Left renal cortex interstitium (tissue), 4 donors: ENCODE data around the gene FGR. TPM values are rescaled to one million over a fixed set of nuclear protein-coding genes. Genes with fewer than 3 reads are reported as not detected.

ENCODE experiments used
- DNase-seq, 4 donors: peaks; one replicate each; pipeline ENCODE4 v3.0.0-alpha.2; 2013; ENCODE audit warnings: low read depth in 4 of 4, low spot score in 2 of 4, missing footprints in 1 of 4
- polyA plus RNA-seq, 4 donors: library from polyadenylated mRNA; unstranded; fragments of 120-200 nt; gene quantifications; one replicate each; pipeline ENCODE4 v1.2.1, GENCODE V29; 2013; ENCODE audit not compliant: insufficient read length in 4 of 4

FGR gene
- polyA plus RNA-seq, 4 donors: 1.4 to 2.3 (median 1.8) TPM

GRCh38 chr1:27603309-27603680, 31.7 kb downstream of the FGR start:
- DNase-seq: no peak

- DNase-seq: no peak
Measured at GRCh38 chr1:27602462-27603308, 32.3 kb downstream of the FGR start.

- DNase-seq: no peak
Measured at GRCh38 chr1:27601771-27602461, 33.1 kb downstream of the FGR start.

GRCh38 chr1:27601321-27601770, 33.6 kb downstream of the FGR start:
- DNase-seq: no peak

GRCh38 chr1:27600498-27601175, 34.3 kb downstream of the FGR start:
- no peak for DNase-seq

- DNase-seq: no peak
Measured at GRCh38 chr1:27599605-27600497, 35.1 kb downstream of the FGR start.

GRCh38 chr1:27598902-27599528, 36.0 kb downstream of the FGR start:
- DNase-seq: no peak

- DNase-seq: no peak
Measured at GRCh38 chr1:27598295-27598687, 36.7 kb downstream of the FGR start.

GRCh38 chr1:27597516-27598294, 37.3 kb downstream of the FGR start:
- no peak for DNase-seq

GRCh38 chr1:27596986-27597385, 38.0 kb downstream of the FGR start:
- no peak for DNase-seq

- DNase-seq: no peak
Measured at GRCh38 chr1:27596261-27596660, 38.7 kb downstream of the FGR start.

GRCh38 chr1:27595597-27595996, 39.4 kb downstream of the FGR start:
- DNase-seq: no peak

- no peak for DNase-seq
Measured at GRCh38 chr1:27594564-27595510, 40.1 kb downstream of the FGR start.

- no peak for DNase-seq
Measured at GRCh38 chr1:27593678-27594563, 41.1 kb downstream of the FGR start.

GRCh38 chr1:27592931-27593677, 41.9 kb downstream of the FGR start:
- no peak for DNase-seq

- no peak for DNase-seq
Measured at GRCh38 chr1:27592232-27592930, 42.6 kb downstream of the FGR start.
